Smooth muscle cell (in vitro differentiated cells): ENCODE results near the gene NELL1. TPM values are rescaled to one million over a fixed set of nuclear protein-coding genes. Genes with fewer than 3 reads are reported as not detected.

Experiments used
- DNase-seq: peaks from one replicate; lab custom pipeline; 2025; ENCODE audit not compliant: unreplicated experiment; lab: John Stamatoyannopoulos, UW
- H2AFZ ChIP-seq: fragments of 200-600 bp; sonication (generic); 2 replicates; pipeline ENCODE4 v1.6.0; 2016; ENCODE audit warnings: antibody characterized with exemption, low read depth, mild to moderate bottlenecking
- H3F3A ChIP-seq: fragments of 200-600 bp; sonication (generic); 2 replicates; pipeline ENCODE4 v1.6.0; 2017; ENCODE audit warnings: antibody characterized with exemption, low read depth
- H3K27ac ChIP-seq: fragments of 200-600 bp; sonication (generic); 2 replicates; pipeline ENCODE4 v1.5.1; 2016; ENCODE audit warnings: low read depth, mild to moderate bottlenecking
- H3K27me3 ChIP-seq: fragments of 200-600 bp; sonication (generic); 2 replicates; pipeline ENCODE4 v1.6.1; 2016; ENCODE audit warnings: low read depth, mild to moderate bottlenecking
- H3K36me3 ChIP-seq: fragments of 200-600 bp; sonication (generic); 2 replicates; pipeline ENCODE4 v1.5.1; 2016; ENCODE audit warnings: low read depth
- H3K4me1 ChIP-seq: fragments of 200-600 bp; sonication (generic); 2 replicates; pipeline ENCODE4 v1.5.1; 2016; ENCODE audit warnings: low read depth
- H3K4me2 ChIP-seq: fragments of 200-600 bp; sonication (generic); 2 replicates; pipeline ENCODE4 v1.6.0; 2016; ENCODE audit warnings: mild to moderate bottlenecking
- H3K4me3 ChIP-seq: fragments of 200-600 bp; sonication (generic); 2 replicates; pipeline ENCODE4 v1.5.1; 2016; ENCODE audit warnings: mild to moderate bottlenecking
- H3K79me2 ChIP-seq: fragments of 200-600 bp; sonication (generic); 2 replicates; pipeline ENCODE4 v1.6.0; 2016; ENCODE audit warnings: low read depth, mild to moderate bottlenecking
- H3K9ac ChIP-seq: fragments of 200-600 bp; sonication (generic); 2 replicates; pipeline ENCODE4 v1.6.0; 2016; ENCODE audit warnings: low read depth
- H3K9me3 ChIP-seq: fragments of 200-600 bp; sonication (generic); replicated peaks from 2 replicates; pipeline ENCODE4 v1.5.1; 2016; ENCODE audit warnings: low read depth
- H4K20me1 ChIP-seq: fragments of 200-600 bp; sonication (generic); 2 replicates; pipeline ENCODE4 v1.6.0; 2016; ENCODE audit warnings: low read depth
- CTCF ChIP-seq: fragments of 200-600 bp; sonication (generic); IDR thresholded peaks from 2 replicates; pipeline ENCODE4 v1.5.1; 2017; ENCODE audit warnings: borderline replicate concordance, mild to moderate bottlenecking, antibody characterized with exemption; ENCODE audit not compliant: insufficient read depth, poor library complexity, severe bottlenecking
- whole genome bisulfite sequencing: methylation state at CpG from one replicate; pipeline ENCODE4 v1.1.7; 2016; ENCODE audit warnings: low lambda C conversion rate; 5-methylcytosine and 5-hydroxymethylcytosine counted together
- polyA plus RNA-seq: library from polyadenylated mRNA; unstranded; fragments of >200 nt; fragmentation: Nextera tagmentation; extraction: Ambion mirVana; gene quantifications from 2 replicates; pipeline ENCODE4 v1.2.1, GENCODE V29; 2016
- total RNA-seq: library from RNA; depleted of rRNA; stranded (reverse); fragments of >200 nt; gene quantifications from 2 replicates; pipeline ENCODE4 v1.2.3, GENCODE V29; 2014

NELL1 gene
- total and polyA plus RNA-seq, 2 experiments from 2014 or later, result not detected

- WGBS, result 89% methylated on average over 8 of the region's 8 CpGs
- H3K4me1 ChIP-seq, result no peaks in the 10 kb centered on the region
- H3K27ac ChIP-seq, result no peak overlapping the region
- H3K79me2 ChIP-seq, result no peaks in the 10 kb centered on the region
- H3K9ac ChIP-seq, result no peak overlapping the region
- no peak overlapping the region for H2AFZ ChIP-seq
- no peaks in the 10 kb centered on the region for H3K36me3 ChIP-seq
- H3F3A ChIP-seq, result no peaks in the 10 kb centered on the region
- no peaks in the 10 kb centered on the region for H3K9me3 ChIP-seq
- no peak for DNase-seq
- no peak for TF ChIP-seq CTCF
- no peak overlapping the region for H3K4me3 ChIP-seq
- no peak overlapping the region for H3K4me2 ChIP-seq
- H4K20me1 ChIP-seq, result no peaks in the 10 kb centered on the region
- no peaks in the 10 kb centered on the region for H3K27me3 ChIP-seq
Measured at GRCh38 chr11:21169639-21170038, 500.3 kb downstream of the NELL1 start.

- Histone ChIP-seq H3K4me3 (no peak overlapping the region), H3K4me1 (no peaks in the 10 kb centered on the region), H3F3A (no peaks in the 10 kb centered on the region), H3K36me3 (no peaks in the 10 kb centered on the region), H2AFZ (no peak overlapping the region), H3K27me3 (no peaks in the 10 kb centered on the region), H3K27ac (no peak overlapping the region), H3K9me3 (no peaks in the 10 kb centered on the region), H3K4me2 (no peak overlapping the region), H3K79me2 (no peaks in the 10 kb centered on the region), H3K9ac (no peak overlapping the region), H4K20me1 (no peaks in the 10 kb centered on the region)
- TF ChIP-seq CTCF, result no peak
- no peak for DNase-seq
Measured at GRCh38 chr11:21173476-21173875, 504.1 kb downstream of the NELL1 start.

GRCh38 chr11:21174781-21175180 is 505.4 kb downstream of the NELL1 start:
- Histone ChIP-seq H3K36me3 (no peaks in the 10 kb centered on the region), H3K9ac (no peak overlapping the region), H4K20me1 (no peaks in the 10 kb centered on the region), H3K4me1 (no peaks in the 10 kb centered on the region), H3K4me3 (no peak overlapping the region), H3K27me3 (no peaks in the 10 kb centered on the region), H3K4me2 (no peak overlapping the region), H3F3A (no peaks in the 10 kb centered on the region), H3K9me3 (no peaks in the 10 kb centered on the region), H2AFZ (no peak overlapping the region), H3K79me2 (no peaks in the 10 kb centered on the region), H3K27ac (no peak overlapping the region)
- TF ChIP-seq CTCF, result no peak
- WGBS, result 90% methylated on average over 2 of the region's 2 CpGs
- DNase-seq, result no peak

- no peaks in the 10 kb centered on the region for H4K20me1 ChIP-seq
- H3K79me2 ChIP-seq, result no peaks in the 10 kb centered on the region
- 59% methylated on average over 2 of the region's 2 CpGs for WGBS
- no peaks in the 10 kb centered on the region for H3K9me3 ChIP-seq
- H3K36me3 ChIP-seq, result no peaks in the 10 kb centered on the region
- H3K4me1 ChIP-seq, result no peaks in the 10 kb centered on the region
- H3K27ac ChIP-seq, result no peak overlapping the region
- no peaks in the 10 kb centered on the region for H3F3A ChIP-seq
- H2AFZ ChIP-seq, result no peak overlapping the region
- H3K27me3 ChIP-seq, result no peaks in the 10 kb centered on the region
- no peak for TF ChIP-seq CTCF
- H3K9ac ChIP-seq, result no peak overlapping the region
- no peak overlapping the region for H3K4me3 ChIP-seq
- DNase-seq, result no peak
- no peak overlapping the region for H3K4me2 ChIP-seq
Measured at GRCh38 chr11:21177379-21177778, 508.0 kb downstream of the NELL1 start.
